ENCODE data around the gene PUDP.
"Not testable (repeated sequence)": the region's sequence is repeated elsewhere in the genome, so short reads cannot be mapped to it uniquely, and the experiment has no call there.

The PUDP gene

DNA sequence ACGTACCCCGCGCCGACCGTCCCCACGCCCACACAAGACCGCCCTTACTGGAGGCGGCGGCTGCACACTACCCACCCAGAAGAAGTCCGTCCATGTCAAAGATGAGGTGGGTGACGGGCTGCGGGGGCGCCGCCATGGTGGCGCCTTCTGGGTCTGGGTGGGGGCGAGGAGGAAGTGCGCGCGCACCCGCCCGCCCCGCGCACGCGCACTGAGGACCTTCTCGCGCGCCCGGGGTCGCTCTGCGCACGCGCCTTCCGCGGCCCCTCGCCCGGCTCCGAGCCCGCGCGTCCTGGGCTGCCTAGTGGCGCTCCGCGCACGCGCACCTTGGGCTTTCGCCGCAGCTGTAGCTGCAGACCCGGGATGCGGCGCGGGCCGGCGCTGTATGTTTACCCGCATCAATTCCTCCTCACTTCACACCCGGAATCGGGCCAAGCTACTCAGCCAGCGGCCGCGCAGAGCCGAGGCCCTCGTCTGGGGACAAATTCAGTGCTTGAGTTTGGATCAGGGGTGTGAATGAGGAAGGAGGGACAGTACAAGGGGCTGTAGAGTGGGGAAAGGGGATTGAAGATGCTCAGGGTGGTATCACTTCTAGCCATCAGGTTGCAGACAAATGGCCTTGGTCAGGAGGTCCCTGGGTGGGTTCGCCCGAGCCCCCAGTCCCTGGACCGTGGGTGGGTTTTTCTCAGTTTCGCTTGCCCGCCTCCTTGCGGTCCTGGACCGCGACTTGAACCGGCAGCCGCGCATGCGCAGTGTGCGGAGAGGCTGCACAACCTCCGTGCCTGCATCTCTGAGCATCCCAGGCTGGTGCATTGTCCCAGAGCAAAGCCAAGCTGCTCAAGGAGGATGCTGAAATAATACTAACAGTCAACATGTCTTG lies at the start of gene PUDP:
TSS of gene PUDP (minus strand) at position 176 of the 877 bp plus-strand sequence. CDS start at position 136, 40 bp downstream.
- in situ Hi-C loops (cut with HindIII; ENCODE audit: low sequenced_read_pairs) = no loop called here

DNA sequence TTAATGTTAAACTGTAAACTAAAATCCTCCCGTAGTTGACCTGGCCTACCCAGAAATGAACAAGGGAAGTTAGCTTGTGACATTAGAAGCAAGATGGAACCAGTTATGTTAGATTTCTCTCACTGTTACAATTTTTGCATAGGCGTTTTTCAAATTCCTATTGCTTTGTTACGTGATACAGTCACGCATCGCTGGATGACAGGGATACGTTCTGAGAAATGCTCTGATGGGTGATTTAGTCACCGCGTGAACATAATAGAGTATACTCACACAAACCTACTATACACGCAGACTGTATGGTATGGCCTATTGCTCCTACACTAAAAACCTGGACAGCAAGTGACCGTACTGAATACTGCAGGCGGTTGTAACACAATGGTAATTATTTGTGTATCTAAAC lies 46.7 kb upstream of the PUDP start:
- in situ Hi-C loops (cut with HindIII; ENCODE audit: low sequenced_read_pairs) = no loop called here

DNA sequence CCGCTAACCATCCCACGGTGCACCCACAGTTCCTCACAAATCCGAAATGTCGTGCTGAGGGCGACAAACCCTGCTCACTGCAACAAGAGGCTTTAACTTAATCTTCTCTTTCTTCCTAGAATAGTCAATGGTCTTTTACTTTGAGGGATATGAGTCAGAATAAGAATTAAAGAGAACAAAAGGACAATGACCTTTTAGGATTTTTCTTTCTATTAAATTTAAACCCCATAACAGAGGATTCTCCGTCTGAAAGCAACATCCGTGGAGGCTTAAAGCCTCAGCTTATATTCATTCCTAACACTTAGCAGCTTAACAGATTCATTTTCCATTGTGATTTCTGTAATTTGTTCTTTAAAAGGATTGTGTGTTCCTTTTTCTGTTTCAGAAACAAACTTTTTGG lies 44.9 kb upstream of the PUDP start:
- in situ Hi-C loops (cut with HindIII; ENCODE audit: low sequenced_read_pairs) = no loop called here

DNA sequence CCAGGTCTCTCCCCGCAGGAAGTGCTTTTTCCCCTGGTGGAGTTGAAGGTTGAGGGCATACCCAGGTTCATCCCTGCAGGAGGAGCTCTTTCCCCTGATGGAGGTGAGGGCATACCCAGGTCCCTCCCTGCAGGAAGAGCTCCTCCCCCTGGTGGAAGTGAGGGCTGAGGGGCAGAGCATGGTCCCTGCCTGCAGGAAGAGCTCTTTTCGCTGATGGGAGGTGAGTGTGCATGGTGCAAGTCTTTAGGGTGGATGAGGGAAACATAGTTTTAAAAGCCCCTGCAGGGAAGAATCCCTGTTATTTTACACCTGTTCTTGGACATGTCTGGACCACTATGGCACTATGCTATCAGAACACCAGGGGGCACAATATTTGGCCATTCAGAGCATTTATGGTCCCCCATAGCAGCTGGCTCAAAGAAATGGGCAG lies 43.7 kb upstream of the PUDP start:
- in situ Hi-C loops (cut with HindIII; ENCODE audit: low sequenced_read_pairs) = no loop called here

DNA sequence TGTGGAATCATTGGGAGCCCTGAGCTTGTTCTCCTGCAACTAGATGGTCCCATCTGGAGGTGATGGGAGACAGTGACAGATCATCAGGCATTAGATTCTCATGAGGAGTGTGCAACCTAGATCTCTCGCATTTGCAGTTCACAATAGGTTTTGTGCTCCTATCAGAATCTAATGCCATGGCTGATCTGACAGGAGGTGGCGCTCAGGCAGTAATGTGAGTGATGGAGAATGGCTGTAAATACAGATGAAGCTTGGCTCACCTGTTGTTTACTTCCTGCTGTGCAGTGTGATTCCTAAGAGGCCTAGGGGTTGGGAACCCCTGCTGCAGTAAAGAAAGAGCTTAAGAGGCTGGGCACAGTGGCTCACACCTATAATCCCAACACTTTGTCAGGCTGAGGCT lies 42.2 kb upstream of the PUDP start:
- in situ Hi-C loops (cut with HindIII; ENCODE audit: low sequenced_read_pairs) = no loop called here

DNA sequence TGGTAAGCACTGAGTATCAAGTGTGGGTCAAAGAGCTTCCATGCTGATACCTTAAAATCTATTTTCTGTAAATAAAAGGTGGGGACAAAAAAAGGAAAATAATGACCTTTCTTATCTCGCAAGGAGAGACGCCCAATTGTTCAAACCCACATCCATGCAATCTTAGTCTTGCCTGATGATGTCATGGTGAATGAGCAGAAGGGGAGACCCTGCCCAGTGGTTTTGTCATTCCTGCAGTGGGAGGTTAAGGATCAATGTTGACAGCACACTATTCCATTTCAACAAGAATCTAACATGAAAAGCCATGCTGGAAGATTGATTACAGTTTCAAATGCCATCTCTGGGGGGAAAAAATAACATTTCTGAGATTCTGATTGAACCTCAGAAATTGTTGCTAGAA lies 40.7 kb upstream of the PUDP start:
- in situ Hi-C loops (cut with HindIII; ENCODE audit: low sequenced_read_pairs) = no loop called here

DNA sequence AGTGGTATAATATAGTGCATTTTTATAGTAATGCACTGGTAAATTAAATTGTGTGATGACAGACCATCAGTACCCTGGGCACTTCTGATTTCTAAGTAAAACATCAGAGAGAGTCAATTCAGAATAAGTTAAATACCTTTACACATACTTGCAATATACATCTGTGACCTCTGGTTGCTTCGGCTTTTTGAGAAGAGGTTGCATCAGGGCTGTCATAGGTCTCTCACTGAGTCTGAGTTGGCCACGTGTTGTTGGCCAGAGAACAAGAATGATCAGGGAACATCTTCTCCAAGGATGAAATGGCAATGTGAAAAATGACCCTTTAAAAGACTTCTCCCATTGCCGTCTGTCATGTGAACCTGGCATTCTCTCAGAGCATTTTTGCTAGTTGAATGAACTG lies 36.9 kb upstream of the PUDP start:
- in situ Hi-C loops (cut with HindIII; ENCODE audit: low sequenced_read_pairs) = no loop called here

DNA sequence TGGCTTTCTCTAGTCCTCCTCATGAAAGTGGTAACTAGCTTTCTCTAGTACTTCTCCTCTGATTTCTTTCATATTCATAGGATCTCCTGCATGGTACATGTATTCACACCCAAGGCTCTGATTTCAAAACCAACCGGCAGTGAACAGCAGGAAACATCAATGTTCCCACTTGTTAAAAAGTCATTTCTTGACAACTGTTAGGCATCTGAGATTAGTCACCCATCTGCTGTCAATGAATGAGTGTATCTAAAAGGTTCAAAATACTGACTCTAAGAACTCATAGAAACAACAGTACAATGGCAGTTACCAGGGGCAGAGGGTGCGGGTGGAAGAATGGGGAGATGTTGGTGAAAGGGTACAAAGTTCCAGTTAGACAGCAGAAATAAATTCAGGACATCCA lies 31.5 kb upstream of the PUDP start:
- in situ Hi-C loops (cut with HindIII; ENCODE audit: low sequenced_read_pairs) = no loop called here

DNA sequence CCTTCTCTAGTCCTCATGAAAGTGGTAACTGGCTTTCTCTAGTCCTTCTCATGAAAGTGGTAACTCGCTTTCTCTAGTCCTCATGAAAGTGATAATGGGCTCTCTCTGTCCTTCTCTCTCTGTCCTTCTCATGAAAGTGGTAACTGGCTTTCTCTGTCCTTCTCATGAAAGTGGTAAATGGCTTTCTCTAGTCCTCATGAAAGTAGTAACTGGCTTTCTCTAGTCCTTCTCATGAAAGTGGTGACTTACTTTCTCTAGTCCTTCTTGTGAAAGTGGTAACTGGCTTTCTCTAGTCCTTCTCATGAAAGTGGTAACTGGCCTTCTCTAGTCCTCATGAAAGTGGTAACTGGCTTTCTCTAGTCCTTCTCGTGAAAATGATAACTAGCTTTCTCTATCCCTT lies 30.9 kb upstream of the PUDP start:
- in situ Hi-C loops (cut with HindIII; ENCODE audit: low sequenced_read_pairs) = not testable (repeated sequence)

DNA sequence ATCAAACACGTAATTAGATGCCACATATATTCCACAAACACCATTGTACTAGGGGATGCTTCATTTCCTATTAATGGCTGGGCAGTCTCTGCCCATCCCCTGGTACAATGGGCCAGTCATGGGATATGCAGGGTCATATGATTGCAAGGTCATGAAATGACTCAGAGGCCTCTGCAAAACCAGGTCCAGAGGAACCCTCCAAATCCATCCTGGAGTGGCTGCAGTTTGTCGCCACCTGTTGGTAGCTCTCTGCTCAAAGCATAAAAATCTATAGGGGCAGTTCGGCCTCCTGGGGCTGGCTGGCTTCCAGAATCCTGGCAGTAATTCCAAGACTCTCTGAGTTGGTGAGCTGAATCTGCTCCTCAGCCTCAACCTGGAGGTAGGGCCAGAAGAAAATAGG lies 22.9 kb upstream of the PUDP start:
- in situ Hi-C loops (cut with HindIII; ENCODE audit: low sequenced_read_pairs) = no loop called here

DNA sequence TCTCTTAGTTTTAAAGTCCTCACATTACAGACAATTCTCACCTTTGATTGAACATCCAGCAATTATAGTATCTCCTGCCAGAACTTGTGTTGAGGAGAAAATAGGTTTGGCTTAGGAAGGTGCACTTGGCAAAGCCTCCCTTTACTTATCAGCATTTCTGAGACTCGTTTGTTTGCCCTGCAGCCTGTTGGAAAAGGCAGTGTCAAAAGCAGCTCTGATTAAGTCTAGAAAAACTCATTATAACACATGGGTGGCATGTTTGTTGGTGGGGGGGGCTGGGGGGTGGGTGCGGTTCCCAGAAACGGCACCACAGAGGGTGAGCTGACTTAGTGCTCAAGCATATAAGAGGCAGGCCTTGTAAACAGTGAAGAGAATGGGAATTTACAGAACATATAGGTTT lies 21.7 kb upstream of the PUDP start:
- in situ Hi-C loops (cut with HindIII; ENCODE audit: low sequenced_read_pairs) = no loop called here

DNA sequence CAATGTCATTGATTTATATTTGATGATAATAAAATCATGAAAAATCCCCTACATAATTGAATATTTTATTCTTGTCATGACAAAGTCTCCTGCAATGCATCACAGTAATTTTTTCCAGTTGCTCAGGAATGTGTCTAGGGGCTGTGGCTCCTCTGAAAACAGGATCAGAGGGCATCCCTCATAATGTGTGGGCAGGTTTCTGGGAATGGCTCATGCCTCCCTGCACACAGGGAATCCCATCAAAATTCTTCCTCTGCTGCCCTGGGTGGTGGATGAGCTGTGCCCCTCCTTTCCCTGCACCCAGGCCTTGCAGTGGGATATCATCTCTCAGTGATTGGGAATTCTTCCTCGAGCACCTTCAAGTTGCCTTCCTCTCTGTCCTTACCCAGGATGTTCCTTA lies 20.4 kb upstream of the PUDP start:
- in situ Hi-C loops (cut with HindIII; ENCODE audit: low sequenced_read_pairs) = no loop called here

DNA sequence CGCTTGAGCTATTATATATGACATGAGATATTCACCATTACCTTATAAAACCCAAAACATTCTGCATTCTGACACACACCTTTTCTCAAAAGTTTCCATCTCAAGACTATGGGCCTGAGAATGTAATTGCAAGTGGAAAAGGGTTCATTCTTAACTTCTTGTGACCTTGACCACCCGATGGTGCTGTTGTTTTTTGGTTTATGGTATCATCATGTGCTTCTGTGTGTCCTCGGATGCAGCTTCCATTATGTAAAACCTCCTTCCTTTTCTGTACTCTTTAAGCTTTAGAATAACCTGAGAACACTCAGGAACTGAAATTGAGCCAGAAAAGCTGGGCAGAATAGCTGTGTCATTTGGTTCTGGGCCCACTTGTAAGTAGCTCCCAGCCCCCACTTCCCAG lies 16.2 kb upstream of the PUDP start:
- in situ Hi-C loops (cut with HindIII; ENCODE audit: low sequenced_read_pairs) = no loop called here

DNA sequence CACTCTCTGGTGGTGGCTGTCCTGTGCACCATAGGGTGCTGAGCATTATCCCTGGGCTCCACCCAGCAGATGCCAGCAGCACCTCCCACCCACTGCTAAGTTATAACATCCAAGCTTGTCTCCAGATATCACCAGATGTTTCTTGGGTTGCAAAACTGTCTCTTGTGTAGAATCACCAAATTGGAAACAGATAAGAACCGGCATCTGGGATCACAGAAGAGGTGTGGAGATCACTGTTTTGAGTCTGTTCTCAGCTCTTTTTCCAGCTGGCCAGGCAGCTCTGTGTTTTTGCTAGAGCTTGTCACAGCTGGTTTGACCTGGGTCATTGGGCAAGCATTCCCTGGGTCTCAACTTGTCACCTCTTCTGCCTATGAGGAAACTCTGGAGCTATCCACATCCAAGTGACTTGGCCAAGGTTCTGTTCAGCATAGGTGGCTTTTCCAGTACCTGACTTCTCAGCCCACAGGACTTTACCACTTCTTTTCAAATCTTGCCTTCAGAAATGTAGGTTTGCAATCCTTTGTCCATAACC lies 15.3 kb upstream of the PUDP start:
- in situ Hi-C loops (cut with HindIII; ENCODE audit: low sequenced_read_pairs) = no loop called here

DNA sequence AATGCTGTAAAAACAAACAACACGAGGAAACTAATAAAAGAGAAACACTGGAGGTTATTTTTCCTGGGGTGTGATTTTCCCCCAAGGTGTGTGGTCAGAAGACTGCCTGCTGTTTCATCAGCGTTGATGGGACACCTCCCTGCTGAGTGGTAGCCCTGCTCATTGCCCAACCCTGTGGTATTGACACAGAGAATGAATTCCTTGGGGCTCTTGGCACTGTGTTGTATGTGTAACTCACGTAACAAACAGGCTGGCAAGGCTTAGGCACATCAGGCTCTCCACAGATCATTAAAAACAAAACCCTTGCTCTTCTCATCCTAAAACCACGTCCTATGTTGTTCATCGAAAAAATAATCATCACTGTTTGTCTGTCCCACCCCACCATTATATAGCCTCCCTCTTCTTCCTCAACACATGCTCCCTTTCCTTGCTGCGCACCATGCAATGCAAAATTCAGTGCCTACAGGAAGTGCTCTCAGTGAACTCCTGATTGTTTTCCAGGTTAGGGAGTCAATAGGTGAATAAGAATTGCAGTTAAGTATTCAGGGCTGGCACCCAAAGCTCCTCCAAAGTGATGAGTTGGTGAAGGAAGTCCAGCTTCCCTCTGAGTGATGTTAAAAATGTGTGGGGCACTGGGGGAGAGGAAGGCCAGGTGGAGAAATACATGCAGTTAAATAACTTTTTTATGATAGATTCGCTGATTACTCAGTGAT lies 11.4 kb upstream of the PUDP start:
- in situ Hi-C loops (cut with HindIII; ENCODE audit: low sequenced_read_pairs) = no loop called here

DNA sequence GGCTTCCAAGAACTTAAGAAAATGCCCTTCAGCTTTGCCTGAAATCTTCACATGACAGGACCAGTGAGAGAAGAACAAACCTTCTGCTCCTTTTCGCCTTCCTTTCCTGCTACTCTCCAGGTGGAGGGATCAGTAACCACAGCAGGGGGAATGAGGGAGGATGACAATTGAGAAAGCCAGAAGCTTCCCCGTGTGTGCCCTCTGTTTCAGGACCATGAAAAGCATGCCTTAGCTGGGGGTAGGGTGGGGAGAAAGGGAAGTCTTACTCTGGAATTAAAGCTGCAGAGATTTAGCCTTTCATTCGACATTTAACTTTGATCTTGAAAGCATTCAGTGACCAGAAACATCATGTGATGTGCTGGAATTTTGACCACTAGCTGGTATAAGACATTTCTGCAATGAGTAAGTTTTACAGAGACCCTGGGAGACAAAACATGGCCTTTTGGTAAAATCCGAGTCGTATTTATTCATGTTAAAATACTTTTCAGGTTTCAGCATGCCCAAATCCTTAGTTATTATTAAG lies 10.6 kb upstream of the PUDP start:
- in situ Hi-C loops (cut with HindIII; ENCODE audit: low sequenced_read_pairs) = no loop called here

DNA sequence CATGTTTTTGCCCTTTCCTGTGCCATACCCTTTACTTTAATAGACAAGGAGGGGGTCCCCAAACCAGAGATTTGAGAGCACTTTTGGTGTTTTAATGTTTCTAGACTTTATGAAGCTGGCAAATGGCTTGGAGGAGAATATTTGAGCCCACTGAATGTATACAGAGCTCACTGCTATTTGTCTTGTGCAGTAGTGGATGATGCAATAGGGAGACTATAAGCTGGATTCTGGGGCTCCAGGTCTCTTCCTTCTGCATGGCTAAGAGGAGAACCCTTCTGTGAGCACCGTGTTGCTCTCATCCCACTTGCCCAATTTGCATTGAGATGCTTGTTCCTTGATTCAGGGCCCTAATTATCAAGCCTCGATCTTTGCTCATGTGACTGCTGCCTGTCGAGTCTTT lies 8.9 kb upstream of the PUDP start:
- in situ Hi-C loops (cut with HindIII; ENCODE audit: low sequenced_read_pairs) = no loop called here

DNA sequence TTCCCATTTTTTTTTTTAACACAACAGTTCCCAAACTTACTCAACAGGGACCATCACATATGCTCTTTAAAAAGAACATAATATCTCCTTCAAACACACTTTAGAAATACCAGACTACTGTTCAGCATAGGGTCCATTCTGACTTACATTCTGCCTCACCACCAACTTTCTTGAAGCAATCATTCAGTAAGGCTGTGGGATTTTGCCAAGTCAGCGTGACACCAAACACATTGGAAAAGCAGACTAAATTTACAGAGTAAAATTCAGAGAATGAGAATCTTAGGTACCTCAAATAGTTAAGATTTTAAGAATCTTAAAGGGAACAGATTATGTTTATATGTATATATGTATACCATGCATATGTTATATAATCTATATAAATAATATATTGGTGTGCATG lies 7.2 kb upstream of the PUDP start:
- in situ Hi-C loops (cut with HindIII; ENCODE audit: low sequenced_read_pairs) = no loop called here

DNA sequence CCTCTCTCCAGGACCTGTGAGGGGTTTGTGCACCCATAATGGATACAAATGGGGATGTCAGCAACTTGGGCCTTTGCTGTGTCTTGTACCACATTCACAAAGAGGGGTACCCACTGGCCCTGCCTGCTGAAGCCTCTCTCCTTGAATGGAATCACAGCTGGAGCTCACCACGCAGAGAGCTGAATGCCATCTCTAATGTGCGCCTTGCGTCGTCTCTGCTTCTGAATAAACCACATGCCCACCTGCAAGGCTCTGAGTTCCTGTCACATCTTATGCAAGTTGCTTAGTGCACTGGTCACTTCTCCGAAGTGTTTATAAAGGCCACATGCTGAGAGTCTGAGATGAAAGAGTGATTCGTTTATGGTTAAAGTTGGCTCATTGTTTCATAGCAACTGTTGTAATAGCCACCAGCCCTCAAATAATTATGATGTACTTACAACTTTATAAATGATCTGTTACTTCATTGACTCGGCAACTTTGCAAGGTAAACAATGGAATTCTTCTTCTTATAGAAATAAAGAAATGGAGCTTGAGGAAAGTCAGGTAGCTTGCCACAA lies 6.2 kb upstream of the PUDP start:
- in situ Hi-C loops (cut with HindIII; ENCODE audit: low sequenced_read_pairs) = no loop called here

DNA sequence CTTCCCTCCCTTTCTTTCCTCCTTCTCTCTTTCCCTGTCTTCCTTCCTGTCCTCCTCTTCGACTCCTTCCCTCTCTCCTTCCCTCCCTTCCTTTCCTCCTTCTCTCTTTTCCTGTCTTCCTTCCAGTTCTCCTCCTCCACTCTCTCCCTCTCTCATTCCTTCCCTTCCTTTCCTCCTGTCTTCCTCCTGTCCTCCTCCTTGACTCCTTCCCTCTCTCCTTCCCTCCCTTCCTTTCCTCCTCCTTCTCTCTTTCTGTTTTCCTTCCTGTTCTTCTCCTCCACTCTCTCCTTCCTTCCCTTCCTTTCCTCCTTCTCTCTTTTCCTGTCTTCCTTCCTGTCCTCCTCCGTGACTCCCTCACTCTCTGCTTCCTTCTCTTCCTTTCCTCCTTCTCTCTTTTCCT lies 5.3 kb upstream of the PUDP start:
- in situ Hi-C loops (cut with HindIII; ENCODE audit: low sequenced_read_pairs) = no loop called here

DNA sequence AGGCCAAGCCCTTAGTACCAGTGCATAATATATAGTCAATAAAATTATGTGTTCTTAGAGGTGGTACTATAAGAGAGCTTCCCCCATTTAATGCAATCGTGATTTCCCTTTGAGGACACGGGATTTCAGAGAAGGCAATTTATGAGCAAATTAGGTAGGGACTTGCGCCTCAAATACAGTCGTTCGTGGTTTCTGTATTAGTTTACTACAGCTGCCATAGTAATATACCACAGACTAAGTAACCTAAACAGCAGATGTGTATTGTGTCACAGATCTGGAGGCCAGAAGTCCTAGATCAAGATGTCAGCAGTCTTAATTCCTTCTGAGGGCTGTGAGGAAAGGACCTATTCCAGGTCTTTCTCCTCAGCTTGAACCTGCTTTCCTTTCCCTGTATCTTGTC lies 1.5 kb upstream of the PUDP start:
- in situ Hi-C loops (cut with HindIII; ENCODE audit: low sequenced_read_pairs) = no loop called here

Data from DLD1 (cell line).